HG02973 (cell line): Measurements from ENCODE around the gene ARL5A.

ENCODE experiments used
- ATAC-seq: cut with Tn5 transposase; IDR thresholded peaks from one replicate; pipeline ENCODE4 v1.9.1; 2021; ENCODE audit warnings: moderate library complexity; ENCODE audit not compliant: unreplicated experiment

The ARL5A gene

DNA sequence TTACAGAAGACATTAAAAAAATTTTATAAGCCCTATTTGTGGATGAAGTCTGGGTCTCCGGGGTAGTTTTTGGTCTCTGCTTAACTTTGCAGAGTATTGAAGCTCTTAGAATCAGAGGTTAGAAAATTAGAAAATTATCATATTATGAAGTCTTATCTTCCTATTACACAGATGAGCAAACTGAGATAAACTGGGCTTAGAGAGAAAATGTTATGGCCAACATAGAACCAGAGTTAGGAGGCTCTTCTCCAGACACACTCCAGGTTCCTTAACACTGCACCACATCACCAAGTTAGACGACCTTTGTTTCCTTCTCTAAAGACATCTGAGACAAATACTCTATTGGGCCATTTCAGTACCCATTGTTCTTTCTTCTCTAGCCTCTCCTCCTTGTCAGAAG, 57.2 kb downstream of the ARL5A start:
- ATAC-seq: peak; percentile 19

DNA sequence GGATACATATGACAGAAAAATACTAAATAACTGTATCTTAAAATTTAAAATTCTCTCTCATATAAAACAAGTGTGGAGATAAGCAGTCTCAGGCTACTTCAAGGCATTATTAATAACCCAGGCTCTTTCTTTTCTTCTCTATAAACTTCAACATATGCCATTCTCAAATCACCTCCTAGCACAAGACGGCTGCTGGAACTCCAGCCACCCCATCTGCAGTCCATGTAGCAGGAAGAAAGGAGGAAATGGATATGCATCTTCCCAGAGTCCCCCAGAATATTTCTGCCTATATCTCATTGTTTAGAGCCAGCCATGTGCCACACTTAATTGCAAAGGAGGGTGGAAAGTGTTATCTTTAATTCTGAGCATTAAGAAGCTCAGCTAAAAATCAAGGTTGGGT, 58.6 kb downstream of the ARL5A start:
- ATAC-seq: no peak

DNA sequence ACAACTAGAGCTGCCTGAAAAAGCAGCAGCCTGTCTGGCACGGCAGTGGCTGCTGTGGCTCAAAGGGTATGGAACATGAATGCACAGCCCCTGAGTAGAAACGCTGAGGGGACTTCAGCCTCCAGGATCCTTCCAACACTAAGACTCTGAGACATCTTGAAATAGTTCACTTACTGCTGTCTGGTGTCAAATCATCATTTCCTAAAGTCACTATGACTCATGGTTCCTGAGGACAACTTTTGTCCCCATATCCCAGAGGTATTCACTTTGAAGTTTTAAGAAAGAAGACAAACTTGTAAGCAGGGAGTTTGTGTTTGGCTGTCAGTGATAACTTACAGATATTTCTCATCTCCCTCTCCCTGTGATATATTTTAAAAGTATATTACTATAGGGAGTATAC, 60.7 kb downstream of the ARL5A start:
- ATAC-seq: no peak

DNA sequence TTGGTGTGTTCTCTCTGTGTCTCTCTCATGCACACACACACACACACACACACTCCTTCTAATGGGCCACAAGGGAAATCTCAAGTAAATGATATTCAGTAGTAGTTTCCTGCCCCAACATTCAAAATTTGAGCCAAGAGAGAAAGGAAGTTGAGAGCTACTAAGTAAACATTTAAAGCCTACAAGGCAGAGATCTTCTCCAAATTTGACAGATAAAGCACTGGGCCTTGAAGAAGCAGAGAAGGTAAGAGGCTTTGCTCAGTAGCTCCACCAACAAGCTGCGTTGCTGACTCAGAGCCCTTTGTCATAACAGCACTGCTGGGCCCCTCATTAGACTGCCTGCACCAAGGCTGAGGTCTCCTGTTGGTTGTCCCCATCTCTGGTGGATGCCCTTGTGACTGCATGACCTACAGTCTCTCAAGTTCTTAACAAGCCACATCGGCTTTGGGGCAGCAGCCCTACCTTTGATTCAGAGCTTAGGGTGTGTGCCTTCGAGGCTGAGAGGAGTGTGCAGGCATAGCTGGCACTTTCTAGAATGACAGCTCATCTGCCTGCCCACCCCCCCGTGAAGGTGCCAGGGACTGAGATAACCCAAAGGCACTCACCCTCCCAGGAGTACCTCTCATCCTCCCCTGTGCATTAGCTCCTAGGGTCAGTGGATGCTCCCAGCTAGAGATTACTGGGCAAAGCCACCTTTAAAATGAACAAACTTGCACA, 61.6 kb downstream of the ARL5A start:
- ATAC-seq: peak; percentile 65

GRCh38 chr2:151765760-151766410, 62.3 kb downstream of the ARL5A start:
- ATAC-seq: no peak

DNA sequence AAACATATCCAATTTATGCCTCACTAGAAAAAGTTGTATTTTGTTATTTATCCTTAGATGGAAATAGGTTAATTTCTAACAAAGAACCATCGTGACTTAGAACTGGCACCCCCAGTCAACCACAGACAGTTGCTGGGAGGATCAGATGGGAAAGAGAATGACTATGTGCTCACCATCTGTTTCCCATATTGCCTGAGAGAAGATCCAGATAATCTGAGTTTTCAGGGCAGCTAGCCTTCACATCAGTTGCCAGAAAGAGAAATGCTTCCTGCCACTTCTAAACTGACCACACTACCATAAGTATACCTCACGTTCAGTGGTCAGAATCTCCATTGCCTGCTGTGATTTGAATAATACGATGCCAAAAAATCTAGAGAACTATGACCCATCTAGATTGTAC, 65.5 kb downstream of the ARL5A start:
- ATAC-seq: no peak

- no peak for ATAC-seq
Observed at GRCh38 chr2:151761687-151762086, 66.5 kb downstream of the ARL5A start.

DNA sequence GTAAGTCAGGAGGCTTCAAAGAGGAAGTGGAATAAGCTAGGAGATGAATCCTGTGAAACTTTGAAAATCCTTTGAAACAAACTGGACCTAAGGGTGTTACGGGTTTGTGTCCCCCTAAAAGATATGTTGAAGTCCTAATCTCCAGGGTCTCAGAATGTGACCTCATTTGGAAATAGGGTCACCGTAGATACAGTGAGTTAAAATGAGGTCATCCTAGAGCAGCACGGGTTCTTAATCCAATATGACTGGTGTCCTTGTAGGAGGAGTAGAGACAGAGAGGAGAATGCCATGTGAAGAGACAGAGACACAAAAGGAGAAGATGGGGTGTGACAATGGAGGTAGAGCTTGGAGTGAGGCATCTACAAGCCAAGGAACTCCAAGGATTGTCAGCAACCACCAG, 67.0 kb downstream of the ARL5A start:
- ATAC-seq: no peak

GRCh38 chr2:151760139-151760650, 68.0 kb downstream of the ARL5A start:
- ATAC-seq: no peak

GRCh38 chr2:151758744-151759143, 69.5 kb downstream of the ARL5A start:
- no peak for ATAC-seq

DNA sequence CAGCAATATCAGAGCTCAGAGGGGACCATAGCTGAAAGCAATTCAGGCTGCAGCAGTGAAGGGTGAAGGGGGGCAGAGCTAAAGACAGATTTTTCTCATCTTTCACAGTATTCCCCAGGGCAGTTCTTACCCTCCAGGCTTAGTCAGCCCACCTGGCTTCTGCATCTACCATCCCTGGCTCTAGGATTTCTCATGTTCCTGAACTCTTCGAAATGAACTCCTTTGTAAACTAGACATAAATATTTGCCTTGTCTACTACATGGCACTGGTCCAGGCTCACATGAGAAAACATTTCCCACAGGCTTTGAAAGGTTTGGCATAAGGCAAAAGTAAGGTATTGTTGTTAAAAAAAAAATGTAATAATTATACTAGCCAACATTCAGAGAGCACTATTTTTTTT, 70.4 kb downstream of the ARL5A start:
- ATAC-seq: no peak

- ATAC-seq: no peak
Observed at GRCh38 chr2:151756820-151757219, 71.4 kb downstream of the ARL5A start.

DNA sequence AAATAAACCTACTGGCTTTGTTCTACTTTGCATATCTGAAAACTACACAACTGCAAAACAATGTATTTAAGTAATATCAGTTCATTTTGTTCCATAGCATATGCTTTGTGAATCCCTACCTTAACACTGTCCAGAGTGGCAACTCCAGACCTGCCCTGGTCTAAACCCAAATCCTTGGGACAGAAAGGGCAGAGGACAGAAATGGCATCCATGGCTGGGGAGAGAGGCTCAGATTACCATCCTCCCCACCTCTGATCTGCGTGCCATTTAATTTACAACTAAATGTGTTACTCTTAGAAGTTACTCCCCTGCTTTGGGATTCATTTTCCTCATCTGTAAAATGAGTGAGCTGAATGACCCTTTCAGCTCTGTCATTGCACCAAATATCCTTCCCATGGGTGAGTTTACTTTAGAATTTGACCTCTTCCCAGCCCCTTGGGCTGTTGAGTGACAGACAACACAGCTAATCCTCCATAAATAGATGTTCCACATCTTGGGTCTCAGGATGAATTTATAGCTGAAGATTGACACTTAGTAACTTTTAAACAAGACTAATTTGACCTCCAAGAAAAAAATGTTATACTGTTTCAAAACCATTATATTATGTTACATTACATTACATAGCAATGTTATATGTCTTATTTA, 73.8 kb downstream of the ARL5A start:
- no peak for ATAC-seq

GRCh38 chr2:151753540-151753939, 74.7 kb downstream of the ARL5A start:
- ATAC-seq: no peak
